Mucosa of rectum (tissue), 2 donors: ENCODE data around the gene ZNF10.
A peak's percentile ranks its signal among the peaks of the same experiment; 100 is the strongest.

ENCODE experiments used
- H3K27ac ChIP-seq, 2 donors: one replicate each; pipeline ENCODE4 v1.7.0; 2013; ENCODE audit warnings: inconsistent platforms in 2 of 2, low read depth in 2 of 2, low read length in 2 of 2
- H3K27me3 ChIP-seq, 2 donors: one replicate each; pipeline ENCODE4 v1.7.0; 2013; ENCODE audit warnings: low read length in 2 of 2; ENCODE audit not compliant: control insufficient read depth in 2 of 2, insufficient read depth in 2 of 2
- H3K36me3 ChIP-seq, 2 donors: one replicate each; pipeline ENCODE4 v1.7.0; 2013; ENCODE audit warnings: low read length in 2 of 2; ENCODE audit not compliant: control insufficient read depth in 2 of 2, insufficient read depth in 2 of 2
- H3K4me1 ChIP-seq, 2 donors: one replicate each; pipeline ENCODE4 v1.7.0; 2013; ENCODE audit warnings: low read length in 2 of 2, mild to moderate bottlenecking in 1 of 2; ENCODE audit not compliant: control insufficient read depth in 2 of 2, insufficient read depth in 2 of 2
- H3K4me3 ChIP-seq, 2 donors: one replicate each; pipeline ENCODE4 v1.7.0; 2013; ENCODE audit warnings: low read length in 2 of 2
- H3K9ac ChIP-seq, 2 donors: one replicate each; pipeline ENCODE4 v1.7.0; 2013; ENCODE audit warnings: low read length in 2 of 2, low read depth in 1 of 2, mild to moderate bottlenecking in 1 of 2
- H3K9me3 ChIP-seq, 2 donors: one replicate each; pipeline ENCODE4 v1.7.0; 2013; ENCODE audit warnings: low read length in 2 of 2; ENCODE audit not compliant: control insufficient read depth in 2 of 2
- donor health status: healthy.
- donor health status: Normal muscosa, but diverticular disease.

ZNF10 gene

GRCh38 chr12:133129368-133130037, 924 bp upstream of the ZNF10 start:
- H3K9me3 ChIP-seq = peaks cover 25 to 42% of the 10 kb centered on the region in 2 donors
- H3K4me3 ChIP-seq = peak overlapping the region; percentile 89 to 98
- peak overlapping the region; percentile 88 to 96 for H3K27ac ChIP-seq
- H3K9ac ChIP-seq = peak overlapping the region; percentile 77
- peaks cover 0 to 2% of the 10 kb centered on the region in 2 donors for H3K4me1 ChIP-seq
- no peaks in the 10 kb centered on the region for H3K27me3 ChIP-seq
- peaks cover 13 to 20% of the 10 kb centered on the region in 2 donors for H3K36me3 ChIP-seq

DNA sequence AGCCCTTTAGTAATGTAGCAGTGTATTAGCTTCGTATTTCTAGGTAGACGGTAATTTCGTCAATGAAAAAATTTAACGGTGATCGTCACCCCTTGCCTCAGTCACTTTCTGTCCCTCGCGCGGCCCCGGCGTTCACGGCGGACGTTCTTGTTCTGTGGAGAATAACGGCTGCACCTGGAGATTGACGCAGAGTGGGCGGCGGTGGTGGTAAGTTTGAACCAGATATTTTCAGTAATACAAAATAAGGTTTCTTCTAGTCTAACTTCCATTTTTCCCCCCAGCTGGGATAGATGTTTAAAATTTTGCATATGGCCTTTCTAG, 341 bp downstream of the ZNF10 start:
- Histone ChIP-seq H3K9me3 (peaks cover 23 to 38% of the 10 kb centered on the region in 2 donors), H3K27me3 (no peaks in the 10 kb centered on the region), H3K9ac (peak overlapping the region; percentile 77 to 87), H3K4me1 (peaks cover 0 to 2% of the 10 kb centered on the region in 2 donors), H3K4me3 (peak overlapping the region; percentile 89 to 98), H3K27ac (peak overlapping the region; percentile 88 to 96), H3K36me3 (peaks cover 15 to 24% of the 10 kb centered on the region in 2 donors)

GRCh38 chr12:133135747-133136146, 5.3 kb downstream of the ZNF10 start:
- H3K9ac ChIP-seq = no peak overlapping the region
- no peaks in the 10 kb centered on the region for H3K27me3 ChIP-seq
- no peak overlapping the region for H3K4me3 ChIP-seq
- peaks cover 0 to 2% of the 10 kb centered on the region in 2 donors for H3K4me1 ChIP-seq
- H3K36me3 ChIP-seq = peaks cover 28 to 37% of the 10 kb centered on the region in 2 donors
- H3K9me3 ChIP-seq = peaks cover 54 to 58% of the 10 kb centered on the region in 2 donors
- no peak overlapping the region for H3K27ac ChIP-seq

DNA sequence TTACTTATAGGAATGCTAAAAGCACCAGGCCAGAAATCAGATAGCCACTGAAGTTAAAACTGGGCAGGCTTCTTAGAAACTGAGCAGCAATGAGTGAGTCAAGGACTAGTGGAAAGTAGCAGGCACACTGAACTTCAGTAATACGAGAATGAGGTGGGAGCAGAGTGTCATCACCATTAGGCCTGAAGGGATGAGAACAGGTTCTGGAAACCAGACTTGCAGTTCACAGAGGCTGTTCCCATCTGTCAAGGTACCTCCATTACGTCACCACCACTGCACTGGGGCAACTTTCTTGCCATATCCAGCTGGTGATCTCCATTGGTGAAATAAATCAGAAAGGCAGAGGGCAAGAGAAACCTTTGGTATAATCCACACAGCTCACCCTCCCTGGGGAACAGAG, 15.6 kb downstream of the ZNF10 start:
- no peak overlapping the region for H3K4me3 ChIP-seq
- peaks cover 15 to 27% of the 10 kb centered on the region in 2 donors for H3K36me3 ChIP-seq
- H3K27me3 ChIP-seq = no peaks in the 10 kb centered on the region
- no peak overlapping the region for H3K27ac ChIP-seq
- H3K9me3 ChIP-seq = peaks cover 19 to 24% of the 10 kb centered on the region in 2 donors
- no peak overlapping the region for H3K9ac ChIP-seq
- H3K4me1 ChIP-seq = no peaks in the 10 kb centered on the region

- Histone ChIP-seq H3K36me3 (peaks cover 43 to 51% of the 10 kb centered on the region in 2 donors), H3K27ac (no peak overlapping the region), H3K4me3 (peak overlapping the region in 1 of 2 donors; percentile 14), H3K9ac (no peak overlapping the region), H3K9me3 (peaks cover 64 to 67% of the 10 kb centered on the region in 2 donors), H3K27me3 (no peaks in the 10 kb centered on the region), H3K4me1 (no peaks in the 10 kb centered on the region)
These were observed 25.8 kb downstream of the ZNF10 start for GRCh38 chr12:133156125-133156690.

DNA sequence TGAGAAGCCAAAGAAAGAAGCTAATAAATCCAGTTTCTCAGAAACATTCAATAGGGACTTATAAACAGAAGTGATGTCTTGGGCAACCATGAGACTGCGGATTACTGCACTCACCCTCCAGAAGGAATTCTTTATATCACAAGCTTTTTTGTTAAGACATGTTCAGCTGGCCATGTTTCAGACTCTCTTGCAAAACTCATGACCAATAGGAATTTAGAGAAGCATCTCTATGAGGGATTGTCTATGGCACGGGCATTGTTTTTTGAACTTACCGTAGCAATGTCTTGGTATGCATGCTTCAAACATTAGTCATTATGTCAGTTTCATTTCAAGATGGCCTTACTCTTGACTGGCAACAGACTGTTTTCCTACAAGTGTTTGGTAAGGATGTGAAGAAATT, 35.3 kb downstream of the ZNF10 start:
- Histone ChIP-seq H3K27ac (no peak overlapping the region), H3K27me3 (no peaks in the 10 kb centered on the region), H3K4me3 (no peak overlapping the region), H3K9me3 (peaks cover 13 to 18% of the 10 kb centered on the region in 2 donors), H3K4me1 (no peaks in the 10 kb centered on the region), H3K9ac (no peak overlapping the region), H3K36me3 (no peaks in the 10 kb centered on the region)

DNA sequence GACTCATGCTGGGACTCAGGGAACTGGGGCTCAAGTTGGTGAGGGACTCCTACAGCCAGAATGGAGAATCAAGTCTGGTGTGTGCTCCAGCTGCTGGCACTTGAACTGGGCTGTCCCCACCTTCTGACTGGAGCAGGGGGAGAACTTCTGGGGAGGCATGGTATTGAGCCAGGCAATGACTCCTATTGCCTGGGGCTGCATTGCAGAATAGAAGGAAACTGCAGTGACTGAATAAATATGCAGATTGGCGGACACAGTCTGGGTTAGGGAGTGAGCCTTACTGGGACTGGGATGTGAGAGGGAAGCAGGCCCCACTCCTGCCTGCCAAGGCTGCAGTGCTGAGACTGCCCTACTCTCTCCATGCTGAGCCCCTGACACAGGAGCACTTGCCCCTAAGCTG, 42.1 kb downstream of the ZNF10 start:
- Histone ChIP-seq H3K27me3 (no peaks in the 10 kb centered on the region), H3K36me3 (no peaks in the 10 kb centered on the region), H3K9ac (no peak overlapping the region), H3K4me3 (no peak overlapping the region), H3K4me1 (no peaks in the 10 kb centered on the region), H3K27ac (no peak overlapping the region), H3K9me3 (peaks cover 20 to 21% of the 10 kb centered on the region in 2 donors)

DNA sequence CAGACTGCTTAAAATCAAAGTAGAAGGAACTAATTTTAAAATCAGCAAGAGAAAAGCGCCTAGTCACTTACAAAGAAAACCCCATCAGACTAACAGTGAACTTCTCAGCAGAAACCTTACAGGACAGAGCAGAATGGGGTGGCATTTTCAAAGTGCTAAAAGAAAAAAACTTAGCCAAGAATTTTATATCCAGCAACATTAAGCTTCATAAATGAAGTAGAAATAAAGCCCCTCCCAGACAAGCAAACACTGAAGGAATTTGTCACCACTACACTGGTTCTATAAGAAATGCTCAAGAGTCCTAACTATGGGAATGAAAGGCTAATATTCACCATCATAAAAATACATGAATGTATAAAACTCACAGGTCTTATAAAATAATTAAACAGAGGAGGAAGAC, 44.5 kb downstream of the ZNF10 start:
- Histone ChIP-seq H3K9ac (no peak overlapping the region), H3K9me3 (peaks cover 19 to 21% of the 10 kb centered on the region in 2 donors), H3K4me1 (no peaks in the 10 kb centered on the region), H3K27me3 (no peaks in the 10 kb centered on the region), H3K27ac (no peak overlapping the region), H3K36me3 (no peaks in the 10 kb centered on the region), H3K4me3 (no peak overlapping the region)

- peaks cover 20 to 23% of the 10 kb centered on the region in 2 donors for H3K36me3 ChIP-seq
- peak overlapping the region in 1 of 2 donors; percentile 95 for H3K4me3 ChIP-seq
- peaks cover 5 to 6% of the 10 kb centered on the region in 2 donors for H3K4me1 ChIP-seq
- H3K27ac ChIP-seq = no peak overlapping the region
- H3K9me3 ChIP-seq = peaks cover 15 to 21% of the 10 kb centered on the region in 2 donors
- H3K27me3 ChIP-seq = no peaks in the 10 kb centered on the region
- H3K9ac ChIP-seq = no peak overlapping the region
These were observed 50.2 kb downstream of the ZNF10 start for GRCh38 chr12:133180669-133181068.

DNA sequence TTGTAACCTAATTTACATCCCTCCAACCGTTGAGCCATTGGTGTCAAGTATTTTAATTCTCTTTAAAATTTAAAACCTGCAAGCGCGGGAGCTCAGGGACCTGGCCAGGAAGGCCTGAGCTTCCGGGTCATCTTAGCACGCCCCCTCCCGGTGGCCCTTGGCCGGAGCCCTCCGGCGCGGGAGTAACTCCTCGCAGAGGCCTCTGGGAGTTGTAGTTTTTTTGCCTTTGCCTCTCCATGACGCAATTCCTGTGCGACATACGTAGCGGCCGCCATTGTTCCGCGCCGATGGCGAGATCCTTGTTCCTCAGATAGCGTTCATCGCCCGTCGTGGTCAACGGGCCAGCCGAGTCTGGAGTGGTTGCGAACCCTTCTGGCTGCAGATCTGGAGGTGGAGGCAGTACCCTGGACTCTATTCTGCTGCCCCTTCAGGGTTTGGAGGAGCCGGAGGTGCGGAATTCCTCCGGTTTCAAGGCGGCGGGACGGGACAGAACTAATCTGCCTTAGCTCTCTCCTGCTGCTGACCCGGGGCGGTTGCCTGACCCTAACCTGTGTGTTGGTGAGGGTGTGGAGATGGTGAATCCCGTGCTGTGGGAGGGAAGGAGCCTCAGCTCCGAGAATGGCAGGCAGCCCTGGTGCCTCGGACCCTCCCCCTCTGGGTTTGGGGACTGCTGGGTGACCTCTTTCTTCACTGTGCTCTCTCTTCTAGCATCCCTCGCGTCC, 51.0 kb downstream of the ZNF10 start, which contains the start of gene ZNF268:
Gene ZNF268, plus strand, starts transcription at position 258 of the 722 bp plus-strand sequence. CDS start 503 bp downstream, outside the sequence.
- H3K4me3 ChIP-seq = peak within 1 kb of the TSS; percentile 85 to 95
- peaks cover 18 to 21% of the 10 kb centered on the region in 2 donors for H3K9me3 ChIP-seq
- H3K27me3 ChIP-seq = no peaks in the 10 kb centered on the region
- H3K36me3 ChIP-seq = peaks cover 25 to 29% of the 10 kb centered on the region in 2 donors
- H3K27ac ChIP-seq = peak within 1 kb of the TSS; percentile 6 to 56
- H3K4me1 ChIP-seq = peaks cover 5 to 6% of the 10 kb centered on the region in 2 donors
- peak within 1 kb of the TSS; percentile 80 to 87 for H3K9ac ChIP-seq
